Urothelium cell line (cell line): ENCODE data around the gene SLC18B1.

Source experiments
- DNase-seq: peaks from one replicate; pipeline ENCODE4 v3.0.0; 2011; ENCODE audit warnings: low spot score, mixed read lengths
- FAIRE-seq: peaks from 2 replicates; lab custom pipeline; 2011; peaks lifted over from hg19 to GRCh38; lab: Jason Lieb, UNC

SLC18B1 gene

DNA sequence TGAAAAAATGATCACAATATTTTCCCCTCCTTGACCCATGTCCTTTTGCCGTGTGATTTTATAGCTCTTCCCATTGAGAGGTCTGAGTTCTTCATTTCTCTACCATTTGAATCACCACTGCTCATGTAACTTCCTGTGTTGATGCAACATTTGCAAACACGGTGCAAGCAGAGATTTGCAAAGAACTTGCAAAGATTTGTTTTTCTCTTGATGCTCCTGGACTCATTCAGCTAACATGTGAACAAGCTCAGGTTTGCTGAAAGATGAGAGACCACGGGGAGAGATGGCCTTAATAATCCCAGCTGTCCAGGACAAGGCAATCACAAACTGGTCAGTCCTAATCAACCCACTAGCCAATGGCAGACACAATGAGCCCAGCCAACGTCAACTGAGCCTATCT is 49.3 kb downstream of the SLC18B1 start:
- no peak for DNase-seq
- no peak for FAIRE-seq

DNA sequence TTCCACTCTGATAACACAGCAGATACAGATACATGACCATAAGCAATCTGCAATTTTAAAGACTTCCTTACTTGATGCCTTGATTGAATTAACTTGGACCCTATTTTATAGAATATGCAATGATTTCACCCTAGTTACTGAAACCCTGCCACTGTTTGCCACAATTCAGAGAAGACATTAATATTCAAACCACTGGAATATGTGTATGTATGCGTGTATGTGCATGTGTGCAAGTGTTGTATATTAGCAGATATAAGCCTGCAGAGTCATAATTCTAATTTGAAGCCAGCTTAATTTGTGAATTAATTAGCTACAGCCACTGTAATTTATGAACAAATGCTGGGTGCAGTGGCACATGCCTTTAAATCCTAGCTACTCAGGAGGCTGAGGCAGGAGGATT is 50.0 kb downstream of the SLC18B1 start:
- FAIRE-seq: no peak
- DNase-seq: no peak

DNA sequence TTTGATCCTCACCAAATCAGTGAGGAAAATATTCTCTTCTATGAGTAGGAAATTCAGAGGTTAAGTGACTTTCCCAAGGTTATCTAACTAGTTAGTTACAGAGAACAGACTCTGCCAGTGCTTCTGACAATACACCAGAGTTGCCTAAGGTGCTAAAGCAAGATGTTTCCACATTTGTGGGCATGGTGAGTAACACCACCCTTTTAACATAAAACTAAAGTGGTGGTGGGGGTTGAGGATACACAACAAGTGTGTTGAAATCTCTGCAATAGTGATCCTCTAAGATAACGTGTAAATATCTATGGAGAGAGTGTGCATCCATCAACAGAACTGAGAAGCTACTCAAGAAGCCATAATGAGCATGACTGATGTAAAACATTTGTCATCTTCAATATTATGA is 52.4 kb downstream of the SLC18B1 start:
- DNase-seq: no peak
- no peak for FAIRE-seq

DNA sequence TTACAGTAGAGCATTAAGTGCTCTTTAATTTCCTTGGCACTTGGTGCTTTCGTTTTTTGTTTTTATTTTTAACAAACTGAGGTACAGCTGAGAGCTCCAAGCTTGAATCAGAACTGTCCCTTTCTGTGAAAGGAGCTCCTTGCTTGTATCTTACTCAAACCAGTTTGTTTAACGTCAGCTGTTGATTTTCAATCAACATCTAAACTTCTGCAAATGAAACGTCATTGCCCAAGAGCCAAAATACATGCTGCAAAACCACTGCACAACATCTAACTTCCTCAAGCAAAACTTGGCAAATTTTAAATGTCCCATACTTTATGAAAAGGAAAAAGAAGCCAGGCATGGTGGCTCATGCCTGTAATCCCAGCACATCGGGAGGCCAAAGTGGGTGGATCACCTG is 55.9 kb downstream of the SLC18B1 start:
- FAIRE-seq (no peak), DNase-seq (no peak)

DNA sequence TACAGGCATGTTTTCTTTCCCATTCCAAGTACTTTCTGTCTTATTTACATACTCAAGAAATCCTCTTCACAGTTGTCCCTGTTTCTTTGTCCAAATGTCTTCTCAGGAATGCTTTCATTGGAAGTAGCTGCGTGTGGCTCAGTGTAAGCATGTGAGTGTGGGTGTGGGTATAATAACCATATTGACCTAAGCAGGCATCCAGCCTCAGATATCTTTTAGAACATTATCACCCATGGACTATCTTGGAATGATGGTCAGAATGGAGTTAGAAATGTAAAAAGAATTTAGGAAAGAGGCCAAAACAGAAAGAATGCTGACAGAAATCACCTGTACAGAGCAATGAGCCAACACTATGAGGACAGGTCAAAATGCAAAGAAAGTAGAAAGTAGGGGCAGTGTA is 57.2 kb downstream of the SLC18B1 start:
- FAIRE-seq: no peak

DNA sequence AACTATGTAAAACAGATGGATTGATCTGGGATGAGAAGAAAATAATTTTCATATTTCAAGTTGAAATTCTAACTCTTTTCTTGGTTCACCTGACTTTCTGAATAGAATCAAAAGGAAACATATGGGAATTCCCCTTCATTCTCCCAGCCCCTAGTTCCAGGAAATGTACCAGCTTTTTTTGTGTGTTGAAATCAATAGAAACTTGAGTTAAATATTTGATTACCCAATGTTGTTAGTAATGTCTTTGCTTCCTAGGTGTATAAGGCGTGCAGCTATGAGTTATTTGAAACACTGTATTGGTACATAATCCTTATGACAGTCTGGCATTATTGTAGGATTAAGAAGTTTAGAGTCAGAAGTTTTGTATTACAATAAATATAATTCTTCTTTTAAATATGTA is 62.2 kb downstream of the SLC18B1 start:
- no peak for FAIRE-seq
- no peak for DNase-seq

More for the DNA sequence above, 57.2 kb downstream of the SLC18B1 start:
- DNase-seq: no peak

DNA sequence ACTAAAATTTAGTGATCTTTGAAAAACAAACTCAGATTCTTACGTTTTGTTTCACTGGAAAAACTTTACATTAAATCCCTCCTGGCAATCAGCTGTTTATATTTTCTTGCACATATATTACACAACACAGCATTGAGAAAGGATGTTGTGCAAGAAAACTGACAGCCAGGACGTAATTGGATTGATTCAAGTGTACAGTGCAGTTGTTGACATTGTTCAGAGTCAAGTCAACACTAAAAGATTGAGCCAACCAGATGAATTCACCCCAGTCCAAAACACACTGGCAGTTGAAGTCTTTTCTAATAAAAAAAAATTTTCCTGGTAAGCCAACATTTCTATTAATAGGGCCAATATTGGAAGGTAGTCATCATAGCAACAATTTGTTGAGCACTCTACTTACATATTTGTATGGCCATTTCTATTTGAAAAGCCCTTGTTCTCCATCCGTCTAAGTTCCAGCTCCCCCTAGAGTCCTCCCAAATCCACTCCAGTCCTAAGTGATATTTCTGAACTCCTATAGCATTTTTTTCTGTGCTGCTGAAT is 63.7 kb downstream of the SLC18B1 start:
- no peak for DNase-seq
- FAIRE-seq: no peak

DNA sequence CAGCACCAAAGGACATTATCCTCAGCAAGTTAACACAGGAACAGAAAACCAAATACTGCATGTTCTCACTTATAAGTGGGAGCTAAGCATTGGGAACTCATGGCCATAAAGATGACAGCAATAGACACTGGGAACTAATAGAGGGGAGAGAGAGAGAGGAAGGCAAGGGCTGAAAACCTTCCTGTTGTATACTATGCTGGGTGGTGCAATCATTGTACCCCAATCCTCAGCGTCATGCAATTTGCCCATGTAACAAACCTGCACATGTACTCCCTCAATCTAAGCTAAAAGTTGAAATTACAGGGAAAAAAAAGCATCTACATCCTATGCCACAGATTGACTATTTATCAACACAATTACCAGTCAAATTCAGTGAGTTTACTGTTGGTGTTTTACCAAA is 64.6 kb downstream of the SLC18B1 start:
- DNase-seq: no peak
- no peak for FAIRE-seq

DNA sequence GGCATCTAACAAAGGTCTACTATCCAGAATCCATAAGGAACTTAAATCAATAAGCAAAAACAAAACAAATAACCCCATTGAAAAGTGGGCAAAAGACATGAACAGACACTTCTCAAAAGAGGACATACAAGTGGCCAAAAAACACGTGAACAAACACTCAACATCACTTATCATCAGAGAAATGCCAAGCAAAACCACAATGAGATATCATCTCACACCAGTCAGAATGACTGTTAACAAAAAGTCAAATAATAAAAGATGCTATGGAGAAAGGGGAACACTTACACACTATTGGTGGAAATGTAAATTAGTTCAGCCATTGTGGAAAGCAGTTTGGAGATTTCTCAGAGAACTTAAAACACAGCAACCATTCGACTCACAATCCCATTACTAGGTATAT is 65.2 kb downstream of the SLC18B1 start:
- no peak for DNase-seq
- no peak for FAIRE-seq

DNA sequence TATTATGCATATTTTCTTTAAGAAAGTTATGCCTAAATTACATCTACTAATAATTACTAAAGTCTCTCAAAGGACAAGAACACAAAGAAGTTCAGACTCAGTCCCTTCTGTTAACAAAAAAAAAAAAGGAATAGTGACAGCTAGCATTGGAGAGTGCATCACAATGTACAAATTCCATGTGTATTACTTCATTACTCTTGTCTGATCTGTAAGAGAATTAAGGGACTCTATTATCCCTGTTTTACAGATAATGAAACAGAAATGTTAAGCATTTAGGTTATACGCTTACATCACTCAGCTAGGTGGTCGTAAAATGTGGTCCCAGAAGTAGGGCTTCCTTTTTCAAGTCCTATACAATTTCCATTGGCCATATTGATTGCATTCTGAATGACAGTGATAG is 67.4 kb downstream of the SLC18B1 start:
- DNase-seq (no peak), FAIRE-seq (no peak)

DNA sequence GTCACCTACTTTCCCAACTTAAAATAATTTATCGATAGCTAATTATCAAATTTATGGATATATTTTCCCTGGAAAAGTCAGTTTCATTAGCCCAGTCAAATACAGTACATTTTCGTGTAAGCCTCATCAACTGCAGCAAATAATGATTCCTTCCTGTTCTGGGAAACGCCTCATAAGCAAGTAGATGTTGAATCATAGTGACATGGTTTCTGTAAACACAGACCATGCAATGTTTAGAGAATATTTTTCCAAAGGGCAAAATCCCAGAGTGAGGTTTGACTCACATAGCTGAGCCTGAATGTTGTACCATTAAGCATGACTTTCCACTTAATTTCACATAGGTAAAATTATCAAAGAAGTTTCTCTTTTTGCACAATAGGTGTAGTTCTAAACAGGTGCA is 67.9 kb downstream of the SLC18B1 start:
- no peak for FAIRE-seq
- no peak for DNase-seq

DNA sequence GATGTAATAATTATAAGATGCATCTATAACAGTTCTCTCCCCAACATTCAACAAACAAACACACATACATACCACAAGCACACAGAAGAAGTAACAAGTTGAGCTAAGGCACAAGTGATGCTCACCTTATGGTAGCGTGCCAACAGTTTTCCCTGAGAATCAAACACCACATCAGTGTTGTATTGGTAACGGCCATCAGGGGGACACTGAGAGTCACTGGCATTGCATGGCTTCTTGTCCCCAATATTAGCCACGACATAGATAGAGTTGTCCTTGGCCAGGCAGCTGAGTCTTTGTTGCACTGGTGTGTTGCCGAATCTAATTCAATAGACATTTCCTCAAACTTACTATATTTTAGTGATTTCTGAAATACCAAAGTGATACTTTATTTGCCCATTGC is 69.8 kb downstream of the SLC18B1 start:
- FAIRE-seq (no peak), DNase-seq (no peak)

DNA sequence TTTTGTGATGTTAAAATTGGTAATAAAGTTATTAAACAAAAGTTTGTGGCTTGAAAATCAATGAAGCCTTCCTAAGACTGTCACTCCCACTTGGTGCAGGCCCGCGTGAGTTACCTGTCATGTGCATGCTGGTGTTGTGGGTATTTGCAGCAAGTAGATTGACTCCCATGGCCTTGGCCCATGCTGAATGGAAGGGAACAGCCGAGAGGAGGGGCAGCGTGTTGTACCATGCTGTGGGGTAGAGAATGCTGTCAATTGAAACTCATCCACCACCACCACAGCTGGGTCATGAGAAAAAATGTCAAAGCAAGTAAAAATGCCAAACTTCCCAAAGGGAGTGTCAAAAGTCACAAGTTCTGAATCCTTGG is 71.8 kb downstream of the SLC18B1 start:
- no peak for FAIRE-seq
- no peak for DNase-seq

DNA sequence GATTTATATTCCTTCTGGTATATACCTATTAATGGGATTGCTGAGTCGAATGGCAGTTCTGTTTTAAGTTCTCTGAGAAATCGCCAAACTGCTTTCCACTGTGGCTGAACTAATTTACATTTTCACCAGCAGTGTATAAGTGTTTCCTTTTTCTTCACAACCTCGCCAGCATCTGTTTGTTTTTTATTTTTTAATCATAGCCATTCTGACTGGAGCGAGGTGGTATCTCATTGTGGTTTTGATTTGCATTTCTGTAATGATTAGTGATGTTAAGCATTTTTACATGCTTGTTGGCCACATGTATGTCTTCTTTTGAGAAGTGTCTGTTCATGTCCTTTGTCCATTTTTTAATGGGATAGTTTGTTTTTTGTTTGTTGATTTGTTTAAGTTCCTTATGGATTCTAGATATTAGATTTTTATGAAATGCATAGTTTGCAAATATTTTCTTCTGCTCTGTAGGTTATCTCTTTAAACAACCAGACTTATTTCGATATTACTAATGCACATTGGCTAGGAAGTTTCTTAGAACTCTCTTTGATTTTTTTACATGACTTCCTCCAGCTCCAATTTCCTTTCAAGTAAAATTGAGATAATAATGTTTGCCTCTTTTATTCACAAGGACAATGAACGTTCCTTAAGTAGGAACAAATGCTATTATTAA is 72.4 kb downstream of the SLC18B1 start:
- DNase-seq: no peak

DNA sequence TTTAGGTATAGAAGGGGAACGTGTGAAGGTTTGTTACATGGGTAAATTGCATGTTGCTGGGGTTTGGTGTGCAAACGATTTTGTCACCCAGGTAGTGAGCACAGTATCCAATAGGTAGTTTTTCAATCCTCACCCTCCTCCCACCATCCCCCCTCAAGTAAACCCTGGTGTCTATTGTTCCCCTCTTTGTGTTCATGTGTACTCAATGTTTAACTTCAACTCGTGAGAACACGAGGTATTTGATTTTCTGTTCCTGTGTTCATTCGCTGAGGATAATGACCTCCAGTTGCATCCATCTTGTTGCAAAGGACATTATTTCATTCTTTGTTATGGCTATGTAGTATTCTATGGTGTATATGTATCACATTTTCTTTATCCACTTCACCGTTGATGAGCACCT is 73.0 kb downstream of the SLC18B1 start:
- FAIRE-seq: no peak
- DNase-seq: no peak

More for the DNA sequence above, 72.4 kb downstream of the SLC18B1 start:
- no peak for FAIRE-seq

DNA sequence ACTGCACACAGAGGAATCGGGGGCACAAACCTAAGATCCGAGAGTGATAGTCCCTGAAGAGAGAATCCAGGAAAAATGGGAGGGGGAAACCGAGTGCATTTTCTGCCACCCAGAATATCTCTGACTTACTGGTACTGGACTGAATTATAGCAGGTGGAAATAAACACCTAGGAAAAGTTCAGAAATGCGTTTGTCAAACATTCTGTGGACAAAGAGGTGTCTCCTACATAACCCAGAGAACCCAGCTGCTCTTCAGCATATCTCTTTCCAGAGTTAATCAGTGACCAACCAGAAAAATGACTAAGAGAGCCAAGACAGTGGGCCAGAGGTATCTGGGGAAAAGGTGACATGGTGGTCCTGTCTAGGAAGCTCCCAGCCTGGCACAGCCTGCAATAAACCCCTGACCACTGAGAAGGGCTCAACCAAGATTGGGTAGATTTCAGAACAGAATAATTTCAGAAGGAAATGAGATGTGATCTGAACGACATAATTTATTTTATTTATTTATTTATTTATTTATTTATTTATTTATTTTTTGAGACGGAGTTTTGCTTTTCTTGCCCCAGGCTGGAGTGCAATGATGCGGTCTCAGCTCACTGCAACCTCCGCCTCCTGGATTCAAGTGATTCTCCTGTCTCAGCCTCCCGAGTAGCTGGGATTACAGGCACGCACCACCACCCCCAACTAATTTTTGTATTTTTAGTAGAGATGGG is 78.5 kb downstream of the SLC18B1 start:
- DNase-seq: no peak
- FAIRE-seq: no peak
